Fibroblast of mammary gland (primary cell): Measurements from ENCODE around the gene PCNX3.

Source experiments
- DNase-seq: peaks from one replicate; pipeline ENCODE4 v3.0.0-alpha.2; 2010; ENCODE audit warnings: low read depth
- H3K4me3 ChIP-seq: 2 replicates; pipeline ENCODE4 v1.5.1; 2011; ENCODE audit warnings: low read depth, mild to moderate bottlenecking, low read length, moderate library complexity; ENCODE audit not compliant: control insufficient read depth
- TF ChIP-seq, protein P1 (sequence below): conservative IDR thresholded peaks from 2 replicates; pipeline ENCODE4 v1.5.1; 2011; ENCODE audit warnings: low read depth, low read length, inconsistent platforms; ENCODE audit not compliant: control insufficient read depth, insufficient read depth

The PCNX3 gene

DNA sequence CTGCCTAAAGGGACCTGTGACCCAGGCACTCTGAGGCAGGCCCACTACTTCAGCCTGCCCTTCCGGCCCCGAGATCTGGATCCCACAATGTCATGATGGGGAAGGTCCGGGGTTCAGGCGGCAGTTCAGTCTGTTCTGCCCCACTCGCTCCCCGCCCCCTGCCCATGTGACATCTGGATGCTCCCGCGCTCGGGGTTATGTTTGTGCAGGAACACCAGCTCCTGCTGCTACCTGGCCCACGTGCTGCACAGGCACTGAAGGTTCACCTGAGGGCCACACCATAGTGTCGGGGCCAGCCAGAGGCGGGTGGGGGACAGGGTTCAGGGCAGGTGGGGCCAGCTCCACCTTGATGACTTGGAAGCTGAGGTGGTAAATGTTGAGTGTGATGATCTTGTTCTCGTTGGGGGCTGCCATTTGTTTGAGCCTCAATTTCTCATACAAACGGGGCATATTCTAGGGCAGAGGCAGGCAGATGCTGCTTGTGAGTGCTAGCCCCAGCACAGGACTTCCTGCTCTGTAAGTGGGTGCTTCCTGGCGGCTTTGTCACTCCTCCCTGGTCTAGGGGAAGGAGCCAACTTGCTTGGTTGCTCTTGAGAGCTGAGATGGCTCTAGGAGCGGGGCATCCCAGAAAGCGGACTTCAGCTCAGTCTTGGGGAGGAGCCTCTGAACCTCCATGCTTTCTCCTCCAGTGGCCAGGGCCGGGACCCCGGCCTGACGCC is 18.0 kb downstream of the PCNX3 start:
- H3K4me3 ChIP-seq: no peak overlapping the region
- DNase-seq: no peak
- TF ChIP-seq, protein P1, sequence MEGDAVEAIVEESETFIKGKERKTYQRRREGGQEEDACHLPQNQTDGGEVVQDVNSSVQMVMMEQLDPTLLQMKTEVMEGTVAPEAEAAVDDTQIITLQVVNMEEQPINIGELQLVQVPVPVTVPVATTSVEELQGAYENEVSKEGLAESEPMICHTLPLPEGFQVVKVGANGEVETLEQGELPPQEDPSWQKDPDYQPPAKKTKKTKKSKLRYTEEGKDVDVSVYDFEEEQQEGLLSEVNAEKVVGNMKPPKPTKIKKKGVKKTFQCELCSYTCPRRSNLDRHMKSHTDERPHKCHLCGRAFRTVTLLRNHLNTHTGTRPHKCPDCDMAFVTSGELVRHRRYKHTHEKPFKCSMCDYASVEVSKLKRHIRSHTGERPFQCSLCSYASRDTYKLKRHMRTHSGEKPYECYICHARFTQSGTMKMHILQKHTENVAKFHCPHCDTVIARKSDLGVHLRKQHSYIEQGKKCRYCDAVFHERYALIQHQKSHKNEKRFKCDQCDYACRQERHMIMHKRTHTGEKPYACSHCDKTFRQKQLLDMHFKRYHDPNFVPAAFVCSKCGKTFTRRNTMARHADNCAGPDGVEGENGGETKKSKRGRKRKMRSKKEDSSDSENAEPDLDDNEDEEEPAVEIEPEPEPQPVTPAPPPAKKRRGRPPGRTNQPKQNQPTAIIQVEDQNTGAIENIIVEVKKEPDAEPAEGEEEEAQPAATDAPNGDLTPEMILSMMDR: no peak

DNA sequence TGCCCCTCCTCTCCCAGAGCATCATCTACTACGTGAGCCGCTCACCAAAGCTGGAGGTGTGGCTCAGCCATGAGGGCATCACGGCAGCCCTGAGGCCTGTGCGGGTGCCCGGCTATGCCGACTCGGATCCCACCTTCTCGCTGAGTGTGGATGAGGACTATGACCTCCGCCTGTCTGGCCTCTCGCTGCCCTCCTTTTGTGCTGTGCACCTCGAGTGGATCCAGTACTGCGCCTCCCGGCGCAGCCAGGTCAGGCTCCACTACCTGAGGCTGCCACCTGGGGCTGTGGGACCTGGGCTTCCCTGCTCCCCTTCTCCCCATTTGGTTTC is 18.5 kb downstream of the PCNX3 start:
- no peak overlapping the region for H3K4me3 ChIP-seq
- TF ChIP-seq, protein P1: no peak
- no peak for DNase-seq

DNA sequence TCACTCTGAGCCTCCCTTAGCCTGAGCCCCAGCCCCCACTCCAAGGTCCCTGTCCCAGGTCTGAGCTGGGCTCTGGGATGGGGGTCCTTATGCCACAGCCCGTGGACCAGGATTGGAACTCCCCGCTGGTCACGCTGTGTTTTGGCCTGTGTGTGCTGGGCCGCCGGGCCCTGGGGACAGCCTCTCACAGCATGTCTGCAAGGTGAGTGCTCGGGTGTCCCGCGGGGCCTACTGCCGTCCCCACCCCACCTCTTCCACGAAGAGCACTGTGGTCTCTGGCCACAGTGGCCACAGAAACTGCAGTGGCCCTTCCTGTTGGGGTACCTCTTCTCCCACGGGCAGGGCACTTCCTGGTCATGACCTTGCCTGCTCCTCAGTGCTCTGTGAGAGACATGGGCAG is 18.9 kb downstream of the PCNX3 start:
- H3K4me3 ChIP-seq: no peak overlapping the region
- no peak for DNase-seq
- TF ChIP-seq, protein P1: no peak

DNA sequence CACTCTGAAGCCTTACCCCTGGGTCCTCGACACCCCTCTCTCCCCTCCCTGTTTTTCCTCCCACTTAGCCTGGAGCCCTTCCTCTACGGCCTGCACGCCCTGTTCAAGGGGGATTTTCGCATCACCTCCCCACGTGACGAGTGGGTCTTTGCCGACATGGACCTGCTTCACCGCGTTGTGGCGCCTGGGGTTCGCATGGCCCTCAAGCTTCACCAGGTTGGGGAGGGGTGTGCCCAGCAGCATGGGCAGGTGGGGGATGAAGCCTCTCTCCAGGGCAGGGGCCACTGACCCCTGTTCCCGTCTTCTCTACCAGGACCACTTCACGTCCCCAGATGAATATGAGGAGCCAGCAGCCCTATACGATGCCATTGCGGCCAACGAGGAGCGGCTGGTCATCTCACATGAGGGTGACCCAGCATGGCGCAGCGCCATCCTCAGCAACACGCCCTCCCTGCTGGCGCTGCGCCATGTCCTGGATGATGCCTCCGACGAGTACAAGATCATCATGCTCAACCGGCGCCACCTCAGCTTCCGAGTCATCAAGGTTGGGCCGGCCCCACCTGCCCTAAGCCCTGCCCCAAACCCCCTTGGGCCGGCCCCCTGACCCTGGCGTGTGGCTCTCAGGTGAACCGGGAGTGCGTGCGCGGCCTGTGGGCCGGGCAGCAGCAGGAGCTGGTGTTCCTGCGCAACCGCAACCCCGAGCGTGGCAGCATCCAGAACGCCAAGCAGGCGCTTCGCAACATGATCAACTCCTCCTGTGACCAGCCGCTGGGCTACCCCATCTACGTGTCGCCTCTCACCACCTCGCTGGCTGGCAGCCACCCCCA is 19.5 kb downstream of the PCNX3 start:
- TF ChIP-seq, protein P1: no peak
- DNase-seq: no peak
- no peak overlapping the region for H3K4me3 ChIP-seq

DNA sequence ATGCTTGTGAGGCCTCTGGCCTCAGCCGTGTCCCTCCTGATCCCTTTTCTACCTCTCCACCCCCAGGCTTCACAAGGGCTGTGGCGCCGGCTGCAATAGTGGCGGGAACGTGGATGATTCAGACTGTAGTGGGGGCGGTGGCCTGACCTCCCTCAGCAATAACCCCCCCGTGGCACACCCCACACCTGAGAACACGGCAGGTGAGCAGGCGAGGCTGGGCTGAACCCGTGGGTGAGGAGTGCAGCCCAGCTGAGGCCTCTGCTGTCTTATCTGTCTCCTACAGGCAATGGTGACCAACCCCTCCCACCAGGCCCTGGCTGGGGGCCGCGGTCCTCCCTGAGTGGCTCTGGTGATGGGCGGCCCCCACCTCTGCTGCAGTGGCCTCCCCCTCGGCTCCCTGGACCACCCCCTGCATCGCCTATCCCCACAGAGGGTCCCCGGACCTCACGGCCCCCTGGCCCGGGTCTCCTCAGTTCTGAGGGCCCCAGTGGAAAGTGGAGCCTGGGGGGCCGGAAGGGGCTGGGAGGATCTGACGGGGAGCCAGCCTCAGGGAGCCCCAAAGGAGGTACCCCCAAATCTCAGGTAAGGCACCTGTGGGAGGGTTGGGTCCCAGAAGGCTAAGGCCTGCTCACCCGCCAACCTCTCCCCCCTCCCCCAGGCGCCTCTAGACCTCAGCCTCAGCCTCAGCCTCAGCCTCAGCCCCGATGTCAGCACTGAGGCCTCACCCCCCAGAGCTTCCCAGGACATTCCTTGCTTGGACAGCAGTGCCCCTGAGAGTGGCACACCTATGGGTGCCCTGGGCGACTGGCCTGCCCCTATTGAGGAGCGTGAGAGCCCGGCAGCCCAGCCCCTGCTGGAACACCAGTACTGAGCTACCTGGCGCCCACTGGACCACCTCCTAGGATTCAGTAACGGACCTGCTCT is 20.8 kb downstream of the PCNX3 start:
- H3K4me3 ChIP-seq: no peak overlapping the region
- TF ChIP-seq, protein P1: no peak
- no peak for DNase-seq

DNA sequence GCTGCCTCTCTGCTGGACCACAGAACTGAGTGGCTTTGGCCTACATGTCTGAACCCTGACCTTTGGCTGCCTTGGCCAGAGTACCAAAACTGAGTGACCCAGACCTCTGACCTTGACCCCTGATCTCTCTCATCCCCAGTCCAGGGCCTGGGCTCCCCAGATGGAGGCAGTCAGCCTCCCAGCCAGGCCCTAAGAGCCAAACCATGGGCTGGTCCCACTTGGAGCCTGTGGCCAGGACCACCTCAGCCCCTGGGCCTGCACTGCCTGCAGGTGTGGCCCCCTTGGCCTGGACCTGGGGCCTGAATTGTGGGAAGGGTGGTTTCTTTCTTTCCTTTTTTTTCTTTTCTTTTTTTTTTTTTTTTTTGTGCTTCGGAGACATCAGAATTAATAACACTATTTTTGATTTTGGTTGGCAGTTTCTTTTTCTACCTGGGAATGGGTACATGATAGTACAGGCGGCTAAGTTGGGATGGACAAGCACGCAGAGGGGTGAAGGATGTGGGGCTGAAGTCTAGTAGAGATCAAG is 21.5 kb downstream of the PCNX3 start:
- no peak for DNase-seq
- no peak overlapping the region for H3K4me3 ChIP-seq
- TF ChIP-seq, protein P1: no peak
